Fibroblast of gingiva (primary cell): ENCODE data around the gene MYLIP.

Experiments used
- DNase-seq: peaks from one replicate; pipeline ENCODE4 v3.0.0-alpha.2; 2011; ENCODE audit warnings: low read depth

The MYLIP gene

GRCh38 chr6:16141514-16141913, 12.6 kb downstream of the MYLIP start:
- no peak for DNase-seq

GRCh38 chr6:16145038-16145437, 16.2 kb downstream of the MYLIP start:
- DNase-seq: no peak

DNA sequence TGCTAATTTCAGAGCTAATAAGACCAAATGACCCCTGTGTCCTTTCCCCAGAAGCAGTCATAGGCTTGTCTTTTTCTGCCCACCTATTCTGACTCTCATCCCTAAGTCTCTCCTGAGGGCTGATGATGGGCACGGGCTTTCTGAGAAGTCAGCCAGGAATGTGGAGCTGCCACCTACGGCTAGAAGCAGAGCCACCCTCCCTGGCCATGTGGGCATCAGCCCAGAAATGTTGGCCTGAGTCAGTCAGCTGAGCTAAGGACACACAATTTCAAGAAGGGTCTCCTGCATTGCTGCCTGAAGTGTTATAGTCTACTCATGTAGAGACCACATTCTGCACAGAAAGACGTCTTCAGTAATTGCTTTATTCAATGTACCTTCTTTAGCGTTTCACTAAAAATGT, 17.1 kb downstream of the MYLIP start:
- no peak for DNase-seq

- DNase-seq: no peak
Observed at GRCh38 chr6:16146527-16146955, 17.7 kb downstream of the MYLIP start.

- no peak for DNase-seq
Observed at GRCh38 chr6:16148498-16148897, 19.6 kb downstream of the MYLIP start.

DNA sequence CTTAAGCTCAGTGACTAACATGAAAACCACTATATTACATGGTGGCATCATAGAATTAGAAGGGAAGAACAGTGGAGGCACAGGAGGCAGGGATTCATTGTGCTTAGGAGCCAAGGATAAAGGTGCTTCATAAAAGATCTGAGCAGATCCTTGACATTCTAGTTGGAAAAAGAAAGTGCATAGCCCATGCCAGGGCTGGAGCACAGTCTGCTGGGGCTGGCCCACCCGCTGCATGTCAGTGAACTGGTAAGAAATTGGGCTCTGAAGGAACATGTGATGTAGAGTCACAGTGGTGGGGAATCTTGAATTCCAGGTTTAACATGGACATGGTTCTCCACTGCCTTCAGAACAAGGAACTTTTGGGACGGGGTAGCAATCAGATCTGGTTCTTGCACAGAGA, 20.4 kb downstream of the MYLIP start:
- no peak for DNase-seq

DNA sequence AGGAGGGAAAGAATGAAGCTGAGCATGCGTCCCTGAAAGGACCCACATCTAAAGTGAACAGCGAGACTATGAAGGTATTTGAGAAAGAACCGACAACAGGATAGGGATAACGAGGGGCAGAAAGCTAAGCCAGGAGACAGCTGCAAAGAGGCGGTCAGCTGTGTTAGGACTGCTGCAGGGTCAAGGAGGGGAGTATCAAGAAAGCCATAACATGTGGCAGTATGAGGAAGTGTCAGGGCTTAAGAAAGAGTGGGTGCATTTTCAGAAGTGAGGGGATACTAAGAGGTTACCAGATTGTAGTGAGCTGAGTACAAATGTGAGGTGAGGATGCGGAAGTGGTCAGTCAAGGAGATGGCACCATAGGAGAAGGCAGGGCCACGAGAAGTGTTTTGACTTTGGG, 21.2 kb downstream of the MYLIP start:
- no peak for DNase-seq

- no peak for DNase-seq
Observed at GRCh38 chr6:16153211-16153820, 24.4 kb downstream of the MYLIP start.

GRCh38 chr6:16154904-16155303, 26.0 kb downstream of the MYLIP start:
- DNase-seq: peak; percentile 93

- DNase-seq: no peak
Observed at GRCh38 chr6:16157492-16157891, 28.6 kb downstream of the MYLIP start.

- DNase-seq: no peak
Observed at GRCh38 chr6:16157909-16158308, 29.0 kb downstream of the MYLIP start.

- no peak for DNase-seq
Observed at GRCh38 chr6:16158943-16159557, 30.2 kb downstream of the MYLIP start.

DNA sequence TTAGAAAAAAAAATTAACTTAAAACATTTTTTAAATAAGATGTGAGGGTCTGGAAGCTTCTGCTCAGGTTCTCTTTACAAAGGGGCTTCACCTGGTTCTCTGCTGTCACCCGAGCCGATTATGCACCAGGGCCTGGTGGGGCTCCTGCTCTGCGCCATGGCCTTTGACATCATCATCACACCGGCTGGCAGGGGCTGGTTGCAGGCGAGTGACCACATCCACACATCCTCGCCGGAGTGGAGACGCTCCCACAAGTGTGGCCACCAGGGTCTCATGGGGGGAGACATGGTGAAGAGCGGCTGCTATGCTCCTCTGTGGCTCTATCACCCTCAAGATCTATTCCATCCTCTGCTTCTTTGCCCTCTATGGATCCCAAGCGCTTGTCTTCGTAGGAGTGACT, 31.9 kb downstream of the MYLIP start:
- no peak for DNase-seq

- DNase-seq: no peak
Observed at GRCh38 chr6:16162003-16162402, 33.1 kb downstream of the MYLIP start.

DNA sequence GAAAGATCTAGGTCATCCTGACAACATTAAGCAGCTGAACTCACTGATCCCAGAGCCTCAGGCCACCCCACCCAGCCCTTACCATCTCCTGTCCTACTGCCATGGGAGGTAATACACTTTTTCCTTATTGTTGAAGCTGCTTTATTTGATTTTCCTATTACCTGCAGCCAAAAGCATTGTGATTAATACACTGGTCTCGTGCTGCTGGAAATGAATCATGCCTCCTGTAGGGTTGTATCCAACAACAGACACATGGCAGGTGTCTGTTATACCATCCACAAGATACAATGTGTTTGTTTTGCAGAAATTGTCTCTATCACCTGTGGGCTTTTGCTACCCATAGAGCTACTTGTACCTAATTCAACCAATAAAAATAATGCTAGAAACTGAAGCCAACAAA, 34.2 kb downstream of the MYLIP start:
- DNase-seq: no peak

DNA sequence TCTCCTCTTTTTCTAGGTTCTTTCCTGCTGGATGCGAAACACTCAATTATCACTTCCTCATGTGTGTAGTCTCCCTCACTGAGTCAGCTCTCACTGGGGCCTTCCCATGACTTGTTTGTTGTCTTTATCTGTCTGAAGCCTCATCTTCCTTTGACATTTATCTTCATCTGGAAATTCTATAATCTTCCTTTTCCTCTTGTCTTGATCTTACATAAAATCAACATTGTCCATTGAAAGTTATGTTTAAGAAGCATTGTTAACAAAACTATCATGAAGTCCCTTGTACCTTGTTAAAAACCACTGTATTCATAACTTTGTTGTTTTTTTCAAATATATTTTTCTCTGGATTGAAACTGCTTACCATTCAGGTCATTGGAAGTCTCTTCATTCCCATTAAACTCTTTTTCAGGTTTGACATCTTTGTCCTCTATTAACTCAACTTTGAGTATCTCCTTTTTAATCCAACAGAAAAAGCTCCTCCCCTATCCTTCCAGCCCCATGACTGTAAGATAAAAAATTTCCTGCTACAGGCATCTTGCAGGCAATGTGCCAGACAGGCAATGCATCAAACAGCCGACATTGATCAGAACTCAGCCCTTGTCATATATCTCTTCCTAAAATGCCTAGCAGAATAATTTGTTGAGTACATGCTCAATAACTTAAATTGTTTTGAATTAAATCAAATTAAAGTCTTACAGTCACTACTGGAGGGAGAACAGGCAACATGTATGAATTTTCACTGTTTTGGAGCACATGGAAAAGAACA, 34.8 kb downstream of the MYLIP start:
- DNase-seq: no peak

DNA sequence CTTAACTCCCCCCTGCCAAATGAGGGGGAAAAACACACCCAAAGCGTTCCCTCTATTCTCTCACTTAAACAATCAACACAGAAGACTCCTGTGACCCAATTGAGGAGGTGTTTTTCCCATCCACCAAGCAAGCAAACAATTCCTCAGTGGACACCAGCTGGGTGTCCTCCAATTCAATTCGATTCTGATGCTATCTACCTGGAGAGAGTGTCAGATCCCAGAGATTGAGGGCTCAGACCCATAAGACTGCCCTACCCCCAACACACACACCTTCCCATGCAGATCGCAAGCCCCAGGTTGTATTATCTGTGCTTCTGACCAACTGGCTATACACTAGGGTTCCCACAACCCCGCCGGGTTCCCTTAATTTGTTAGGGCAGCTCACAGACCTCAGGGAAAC, 36.8 kb downstream of the MYLIP start:
- no peak for DNase-seq

DNA sequence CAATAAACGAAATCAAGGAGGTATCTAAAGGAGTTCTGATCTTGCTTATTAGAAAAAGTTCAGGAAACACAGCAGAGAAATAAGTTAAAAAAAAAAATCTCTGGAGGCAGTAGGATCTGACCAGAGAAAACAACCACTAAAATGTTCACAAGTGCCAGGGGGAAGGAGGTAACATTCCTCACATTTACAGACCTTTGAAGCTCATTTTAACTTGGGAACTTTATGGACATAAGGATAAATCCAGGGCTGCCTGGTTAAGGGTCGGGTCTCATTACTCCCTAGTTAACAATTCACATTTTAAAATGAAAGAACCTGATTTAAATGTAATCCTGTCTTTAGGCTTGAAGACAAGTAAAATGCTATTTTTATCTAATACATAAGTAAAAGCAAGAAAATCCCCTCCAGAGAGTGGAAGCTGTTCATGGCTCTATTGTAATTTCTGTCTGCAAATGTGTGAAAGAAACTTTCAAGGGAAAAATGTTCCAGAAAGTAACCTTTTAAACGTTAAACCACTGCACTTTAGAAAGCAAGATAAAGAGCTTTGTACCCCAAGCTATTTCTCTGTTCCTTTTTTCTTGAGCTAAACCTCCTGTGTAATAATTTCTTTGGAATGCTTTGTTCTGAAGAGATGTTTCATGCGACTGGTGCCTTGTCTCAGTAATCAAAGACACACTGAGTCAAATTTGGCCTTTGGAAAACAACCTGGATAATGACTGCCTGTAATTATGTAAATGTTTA, 38.2 kb downstream of the MYLIP start:
- DNase-seq: no peak

- DNase-seq: no peak
Observed at GRCh38 chr6:16168121-16168520, 39.2 kb downstream of the MYLIP start.

GRCh38 chr6:16168858-16169257, 40.0 kb downstream of the MYLIP start:
- peak; percentile 30 for DNase-seq

DNA sequence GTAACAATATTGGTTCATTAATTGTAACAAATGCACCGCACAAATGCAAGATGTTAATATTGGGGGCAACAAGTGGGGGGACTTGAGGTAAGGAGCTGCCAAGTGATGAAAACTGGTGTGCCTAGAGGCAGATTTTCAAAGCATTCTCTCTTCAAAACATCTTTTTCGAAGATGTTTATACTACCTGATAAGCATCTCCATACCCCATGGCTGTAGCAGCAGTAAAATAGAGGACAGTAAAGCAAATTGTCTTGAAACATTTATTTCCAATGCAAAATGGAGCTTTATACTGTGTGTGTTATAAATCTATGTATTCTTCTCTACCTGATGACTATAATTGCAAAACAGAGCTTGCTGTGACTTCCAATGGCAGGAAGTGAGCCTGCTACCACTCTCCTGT, 42.5 kb downstream of the MYLIP start:
- DNase-seq: no peak

DNA sequence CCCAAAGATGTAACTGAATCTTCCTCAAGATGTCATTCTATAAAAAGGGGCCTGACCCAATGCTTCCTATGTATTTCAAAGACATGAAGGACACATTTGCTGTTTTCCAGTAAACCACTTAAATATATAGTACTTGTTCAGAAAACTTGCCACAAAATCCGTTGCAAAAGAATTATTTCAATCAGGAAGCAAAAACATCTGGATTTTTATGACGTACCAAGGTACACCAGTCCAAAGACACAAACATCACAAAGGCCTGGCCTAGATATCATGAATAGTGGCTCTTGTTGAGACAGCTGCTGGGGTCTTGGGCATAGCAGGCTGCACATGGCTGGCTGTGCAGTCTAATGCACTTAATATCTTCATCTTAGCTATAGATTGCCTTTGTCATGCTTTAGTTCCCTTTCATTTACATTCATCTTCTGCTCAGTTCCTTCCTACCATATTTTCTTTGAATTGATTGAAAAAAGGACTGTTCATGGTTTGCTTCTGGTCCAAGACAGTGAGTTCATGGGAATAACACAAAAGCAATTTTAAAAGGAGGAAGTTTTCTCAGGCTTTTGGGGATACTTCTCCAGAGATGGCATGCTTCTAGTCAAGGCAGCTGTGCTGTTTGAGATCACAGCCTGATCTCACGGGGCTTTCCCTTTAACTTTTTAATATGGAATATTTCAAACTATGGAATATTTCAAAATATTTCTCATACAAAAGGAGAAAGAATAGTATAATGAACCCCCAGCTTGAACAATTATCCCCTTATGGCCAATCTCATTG, 44.5 kb downstream of the MYLIP start:
- no peak for DNase-seq
